Measurements from ENCODE around the gene TMEM132A. TPM values are rescaled to one million over a fixed set of nuclear protein-coding genes. Genes with fewer than 3 reads are reported as not detected.

The TMEM132A gene
- total and polyA plus RNA-seq, 10 of the 15 experiments (the other 5 are each of a cell fraction or from before 2014, with no cell fraction given), result 0.16 to 25.0 (median 4.3) TPM

DNA sequence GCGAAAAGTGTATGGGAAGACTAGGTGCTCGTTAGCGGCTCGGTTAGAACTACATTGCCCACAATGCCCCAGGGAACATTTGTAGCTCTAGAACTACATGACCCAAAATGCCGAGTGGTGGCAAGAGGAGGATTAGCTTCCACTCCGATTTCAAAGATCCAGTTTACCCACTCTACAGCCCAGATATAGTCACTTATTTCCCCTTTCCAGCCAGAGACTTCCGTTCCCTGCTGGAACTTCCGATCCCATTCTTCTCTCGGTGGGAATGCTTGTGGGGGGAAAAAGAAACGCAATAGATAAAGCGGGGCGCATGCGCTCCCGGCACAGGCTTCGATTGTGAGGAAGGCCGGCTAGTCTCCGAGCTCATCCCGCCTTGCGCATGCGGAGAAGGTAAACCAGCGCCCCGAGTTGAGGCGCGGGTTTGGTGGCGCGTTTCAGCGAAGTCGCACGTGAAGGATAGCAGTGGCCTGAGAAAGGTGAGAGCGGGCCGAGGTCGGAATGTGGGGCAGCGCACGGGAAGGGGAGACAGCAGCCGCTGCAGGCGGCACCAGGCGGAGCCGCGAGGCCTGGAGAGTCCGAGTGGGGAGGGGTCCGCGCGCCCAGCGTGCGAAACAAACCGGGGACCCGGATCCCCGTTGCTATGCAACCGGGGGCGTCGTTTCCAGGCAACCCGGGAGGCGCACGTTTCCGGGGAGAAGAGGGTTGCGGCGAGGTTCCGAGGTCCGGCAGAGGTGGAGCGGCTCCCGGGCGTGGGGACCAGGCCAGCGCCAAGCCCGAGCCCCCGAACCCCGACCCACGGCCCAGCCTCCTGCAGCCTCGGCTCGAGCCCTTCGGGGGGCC lies 10.2 kb upstream of the TMEM132A start, which contains the start of gene TMEM109 (continued):
- TF ChIP-seq BRCA1 (IDR thresholded peaks at IDR 0.05; ENCODE audit: low read depth, low read length) (no peak), NFXL1 (IDR thresholded peaks at IDR 0.05; ENCODE audit: borderline replicate concordance) (no peak), EZH2 (IDR thresholded peaks at IDR 0.05; ENCODE audit: borderline replicate concordance, control insufficient read depth, low read depth, low read length) (no peak), KLF5 (IDR thresholded peaks at IDR 0.05; ENCODE audit: partially characterized antibody) (no peak), GATAD2B (conservative IDR thresholded peaks at IDR 0.05; ENCODE audit: low read depth) (peak; percentile 66; the same call in 1 of the 2 replicates), RCOR1 (conservative IDR thresholded peaks at IDR 0.05; ENCODE audit: low read depth, low read length) (no peak), CEBPB (IDR thresholded peaks at IDR 0.05; ENCODE audit: borderline replicate concordance in 1 of 2, low read depth in 2 of 2, low read length in 2 of 2) (no peak), PAX5 (IDR thresholded peaks at IDR 0.05; ENCODE audit: borderline replicate concordance, low read depth, low read length) (0 out of 2 replicates have a peak, but pooled peaks have one; percentile 6), SUZ12 (IDR thresholded peaks at IDR 0.05; ENCODE audit: unreplicated experiment) (no peak), TCF3 (IDR thresholded peaks at IDR 0.05; ENCODE audit: borderline replicate concordance, insufficient read depth, low read depth, low read length) (0 out of 2 replicates have a peak, but pooled peaks have one; percentile 16), STAT3 (IDR thresholded peaks at IDR 0.05; ENCODE audit: low read depth, low read length) (no peak), LARP7 (IDR thresholded peaks at IDR 0.05) (peak; percentile 71), ZNF24 (IDR thresholded peaks at IDR 0.05) (no peak), TBL1XR1 (IDR thresholded peaks at IDR 0.05; ENCODE audit: low read depth, low read length) (no peak), NFYA (IDR thresholded peaks at IDR 0.05; ENCODE audit: borderline replicate concordance, low read depth, low read length) (no peak), JUND (IDR thresholded peaks at IDR 0.05; ENCODE audit: low read depth, low read length) (no peak)
- TF ChIP-seq, protein P1, sequence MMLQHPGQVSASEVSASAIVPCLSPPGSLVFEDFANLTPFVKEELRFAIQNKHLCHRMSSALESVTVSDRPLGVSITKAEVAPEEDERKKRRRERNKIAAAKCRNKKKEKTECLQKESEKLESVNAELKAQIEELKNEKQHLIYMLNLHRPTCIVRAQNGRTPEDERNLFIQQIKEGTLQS (IDR thresholded peaks at IDR 0.05; ENCODE audit: borderline replicate concordance, extremely low read depth, low read depth, low read length), result no peak
- TF ChIP-seq, protein P2, sequence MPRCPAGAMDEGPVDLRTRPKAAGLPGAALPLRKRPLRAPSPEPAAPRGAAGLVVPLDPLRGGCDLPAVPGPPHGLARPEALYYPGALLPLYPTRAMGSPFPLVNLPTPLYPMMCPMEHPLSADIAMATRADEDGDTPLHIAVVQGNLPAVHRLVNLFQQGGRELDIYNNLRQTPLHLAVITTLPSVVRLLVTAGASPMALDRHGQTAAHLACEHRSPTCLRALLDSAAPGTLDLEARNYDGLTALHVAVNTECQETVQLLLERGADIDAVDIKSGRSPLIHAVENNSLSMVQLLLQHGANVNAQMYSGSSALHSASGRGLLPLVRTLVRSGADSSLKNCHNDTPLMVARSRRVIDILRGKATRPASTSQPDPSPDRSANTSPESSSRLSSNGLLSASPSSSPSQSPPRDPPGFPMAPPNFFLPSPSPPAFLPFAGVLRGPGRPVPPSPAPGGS (IDR thresholded peaks at IDR 0.05; ENCODE audit: borderline replicate concordance, insufficient read depth, low read depth, low read length, poor library complexity, severe bottlenecking), result no peak
- TF ChIP-seq, protein P3, sequence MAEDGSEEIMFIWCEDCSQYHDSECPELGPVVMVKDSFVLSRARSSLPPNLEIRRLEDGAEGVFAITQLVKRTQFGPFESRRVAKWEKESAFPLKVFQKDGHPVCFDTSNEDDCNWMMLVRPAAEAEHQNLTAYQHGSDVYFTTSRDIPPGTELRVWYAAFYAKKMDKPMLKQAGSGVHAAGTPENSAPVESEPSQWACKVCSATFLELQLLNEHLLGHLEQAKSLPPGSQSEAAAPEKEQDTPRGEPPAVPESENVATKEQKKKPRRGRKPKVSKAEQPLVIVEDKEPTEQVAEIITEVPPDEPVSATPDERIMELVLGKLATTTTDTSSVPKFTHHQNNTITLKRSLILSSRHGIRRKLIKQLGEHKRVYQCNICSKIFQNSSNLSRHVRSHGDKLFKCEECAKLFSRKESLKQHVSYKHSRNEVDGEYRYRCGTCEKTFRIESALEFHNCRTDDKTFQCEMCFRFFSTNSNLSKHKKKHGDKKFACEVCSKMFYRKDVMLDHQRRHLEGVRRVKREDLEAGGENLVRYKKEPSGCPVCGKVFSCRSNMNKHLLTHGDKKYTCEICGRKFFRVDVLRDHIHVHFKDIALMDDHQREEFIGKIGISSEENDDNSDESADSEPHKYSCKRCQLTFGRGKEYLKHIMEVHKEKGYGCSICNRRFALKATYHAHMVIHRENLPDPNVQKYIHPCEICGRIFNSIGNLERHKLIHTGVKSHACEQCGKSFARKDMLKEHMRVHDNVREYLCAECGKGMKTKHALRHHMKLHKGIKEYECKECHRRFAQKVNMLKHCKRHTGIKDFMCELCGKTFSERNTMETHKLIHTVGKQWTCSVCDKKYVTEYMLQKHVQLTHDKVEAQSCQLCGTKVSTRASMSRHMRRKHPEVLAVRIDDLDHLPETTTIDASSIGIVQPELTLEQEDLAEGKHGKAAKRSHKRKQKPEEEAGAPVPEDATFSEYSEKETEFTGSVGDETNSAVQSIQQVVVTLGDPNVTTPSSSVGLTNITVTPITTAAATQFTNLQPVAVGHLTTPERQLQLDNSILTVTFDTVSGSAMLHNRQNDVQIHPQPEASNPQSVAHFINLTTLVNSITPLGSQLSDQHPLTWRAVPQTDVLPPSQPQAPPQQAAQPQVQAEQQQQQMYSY (CRISPR knock-in tag; IDR thresholded peaks at IDR 0.05), result no peak
- TF ChIP-seq, protein P4, sequence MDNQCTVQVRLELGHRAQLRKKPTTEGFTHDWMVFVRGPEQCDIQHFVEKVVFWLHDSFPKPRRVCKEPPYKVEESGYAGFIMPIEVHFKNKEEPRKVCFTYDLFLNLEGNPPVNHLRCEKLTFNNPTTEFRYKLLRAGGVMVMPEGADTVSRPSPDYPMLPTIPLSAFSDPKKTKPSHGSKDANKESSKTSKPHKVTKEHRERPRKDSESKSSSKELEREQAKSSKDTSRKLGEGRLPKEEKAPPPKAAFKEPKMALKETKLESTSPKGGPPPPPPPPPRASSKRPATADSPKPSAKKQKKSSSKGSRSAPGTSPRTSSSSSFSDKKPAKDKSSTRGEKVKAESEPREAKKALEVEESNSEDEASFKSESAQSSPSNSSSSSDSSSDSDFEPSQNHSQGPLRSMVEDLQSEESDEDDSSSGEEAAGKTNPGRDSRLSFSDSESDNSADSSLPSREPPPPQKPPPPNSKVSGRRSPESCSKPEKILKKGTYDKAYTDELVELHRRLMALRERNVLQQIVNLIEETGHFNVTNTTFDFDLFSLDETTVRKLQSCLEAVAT (IDR thresholded peaks at IDR 0.05), result peak; percentile 67; the same call in 1 of the 2 replicates
